PC-3 (cell line): Measurements from ENCODE around the gene HOXC4. TPM values are rescaled to one million over a fixed set of nuclear protein-coding genes. Genes with fewer than 3 reads are reported as not detected.

ENCODE experiments used
- ATAC-seq: fragments of 200-7000 bp; cut with Tn5 transposase; 2 replicates; pipeline ENCODE4 v1.9.1; 2020; ENCODE audit warnings: mild to moderate bottlenecking, moderate library complexity
- BruUV-seq: library from RNA; stranded (reverse); fragments of 400-500 nt; replicated peaks from 2 replicates; lab custom pipeline; 2021; lab: Mats Ljungman, UMichigan
- CTCF ChIA-PET: fragments of 300-600 bp; sonication (Branson Sonifier 250); formaldehyde crosslinking; loops from one replicate; lab custom pipeline; 2022; ENCODE audit warnings: antibody characterized with exemption; lab: Charles Lee
- POLR2A ChIA-PET: fragments of 300-600 bp; sonication (Branson Sonifier 250); formaldehyde crosslinking; loops from one replicate; lab custom pipeline; 2022; ENCODE audit warnings: antibody characterized with exemption; ENCODE audit not compliant: unreplicated experiment; lab: Charles Lee
- DNase-seq: peaks from one replicate; pipeline ENCODE4 v3.0.0-alpha.2; 2015
- H2AFZ ChIP-seq: fragments of 300-600 bp; sonication (generic); 2 replicates; pipeline ENCODE4 v1.6.0; 2016; ENCODE audit warnings: antibody characterized with exemption, low read length
- H3F3A ChIP-seq: fragments of 300-600 bp; sonication (generic); one replicate; pipeline ENCODE4 v1.6.0; 2017; ENCODE audit warnings: antibody characterized with exemption, low read length, control low read depth, mild to moderate bottlenecking; ENCODE audit not compliant: unreplicated experiment
- H3K27ac ChIP-seq: fragments of 300-600 bp; sonication (generic); 2 replicates; pipeline ENCODE4 v1.5.1; 2016; ENCODE audit warnings: mild to moderate bottlenecking, low read length
- H3K27me3 ChIP-seq: fragments of 300-600 bp; sonication (generic); 2 replicates; pipeline ENCODE4 v1.6.1; 2016; ENCODE audit warnings: low read length, mixed read lengths
- H3K36me3 ChIP-seq: fragments of 300-600 bp; sonication (generic); 2 replicates; pipeline ENCODE4 v1.6.1; 2016; ENCODE audit warnings: low read depth, mixed run types, low read length, mixed read lengths
- H3K4me1 ChIP-seq: fragments of 300-600 bp; sonication (generic); 2 replicates; pipeline ENCODE4 v1.5.1; 2016; ENCODE audit warnings: low read length; ENCODE audit not compliant: insufficient read depth
- H3K4me2 ChIP-seq: fragments of 300-600 bp; sonication (generic); 2 replicates; pipeline ENCODE4 v1.6.0; 2016; ENCODE audit warnings: low read length
- H3K4me3 ChIP-seq: fragments of 300-600 bp; sonication (generic); 2 replicates; pipeline ENCODE4 v1.5.1; 2016; ENCODE audit warnings: mild to moderate bottlenecking, low read length, mixed read lengths
- H3K79me2 ChIP-seq: fragments of 300-600 bp; sonication (generic); 2 replicates; pipeline ENCODE4 v1.6.1; 2017; ENCODE audit warnings: low read length, mixed read lengths
- H3K9ac ChIP-seq: fragments of 300-600 bp; sonication (generic); 2 replicates; pipeline ENCODE4 v1.6.0; 2016; ENCODE audit warnings: mild to moderate bottlenecking, low read length
- H3K9me2 ChIP-seq: fragments of 300-600 bp; sonication (generic); replicated peaks from 2 replicates; pipeline ENCODE4 v1.6.1; 2016; ENCODE audit warnings: mixed run types, low read length, mixed read lengths
- H3K9me3 ChIP-seq: fragments of 300-600 bp; sonication (generic); 2 replicates; pipeline ENCODE4 v1.6.1; 2016; ENCODE audit warnings: low read length, mixed read lengths
- H4K20me1 ChIP-seq: fragments of 300-600 bp; sonication (generic); 2 replicates; pipeline ENCODE4 v1.6.1; 2016; ENCODE audit warnings: low read length, mixed read lengths
- CTCF ChIP-seq: fragments of 300-600 bp; sonication (generic); conservative IDR thresholded peaks from 2 replicates; pipeline ENCODE4 v1.5.1; 2017; ENCODE audit warnings: antibody characterized with exemption, low read depth, mild to moderate bottlenecking, low read length
- EZH2 ChIP-seq: fragments of 300-600 bp; sonication (generic); IDR thresholded peaks from one replicate; pipeline ENCODE4 v1.6.1; 2017; ENCODE audit warnings: antibody characterized with exemption, mild to moderate bottlenecking, low read length; ENCODE audit not compliant: unreplicated experiment
- EZH2phosphoT487 ChIP-seq: fragments of 300-600 bp; sonication (generic); IDR thresholded peaks from 2 replicates; pipeline ENCODE4 v1.6.1; 2018; ENCODE audit warnings: mild to moderate bottlenecking, antibody characterized with exemption, low read length, borderline replicate concordance
- intact Hi-C: fragments of 100-400 bp; cut with micrococcal nuclease; formaldehyde crosslinking; loops from 2 replicates; pipeline ENCODE4 v1.9.0; 2023
- total RNA-seq: library from RNA; depleted of rRNA; stranded (reverse); fragments of >200 nt; gene quantifications from 2 replicates; pipeline ENCODE4 v1.2.3, GENCODE V29; 2014

HOXC4 gene
- total RNA-seq, 1 experiment from 2014 or later: 1.8 TPM

GRCh38 chr12:54044425-54045103 is 9.1 kb upstream of the HOXC4 start:
- Histone ChIP-seq H3K27me3 (no peaks in the 10 kb centered on the region), H4K20me1 (no peaks in the 10 kb centered on the region), H3K4me3 (no peak overlapping the region), H3K36me3 (no peaks in the 10 kb centered on the region), H3K27ac (no peak overlapping the region), H2AFZ (no peak overlapping the region), H3K4me1 (no peaks in the 10 kb centered on the region), H3K9ac (no peak overlapping the region), H3K4me2 (no peak overlapping the region), H3K79me2 (no peaks in the 10 kb centered on the region), H3F3A (no peaks in the 10 kb centered on the region), H3K9me3 (no peaks in the 10 kb centered on the region), H3K9me2 (no peaks in the 10 kb centered on the region)
- TF ChIP-seq EZH2phosphoT487: no peak
- TF ChIP-seq EZH2: no peak
- no peak for TF ChIP-seq CTCF
- BruUV-seq: no TSS peak
- POLR2A ChIA-PET: no interaction called here
- no peak for ATAC-seq
- no peak for DNase-seq
- intact Hi-C loops: no loop called here
- CTCF ChIA-PET: interaction anchor here (0.5 kb wide), 1 partner anchor 17 kb away, joined by 3 read pairs; no protein-coding TSS in a partner anchor

- no peaks in the 10 kb centered on the region for H3K4me1 ChIP-seq
- no peaks in the 10 kb centered on the region for H3K79me2 ChIP-seq
- no peaks in the 10 kb centered on the region for H3K9me2 ChIP-seq
- DNase-seq (no peak), ATAC-seq (no peak)
- H3K36me3 ChIP-seq: no peaks in the 10 kb centered on the region
- H3K27me3 ChIP-seq: no peaks in the 10 kb centered on the region
- no peak overlapping the region for H3K4me3 ChIP-seq
- TF ChIP-seq EZH2phosphoT487 (no peak), CTCF (no peak), EZH2 (no peak)
- H3K4me2 ChIP-seq: no peak overlapping the region
- intact Hi-C loops: no loop called here
- no peaks in the 10 kb centered on the region for H3F3A ChIP-seq
- no peaks in the 10 kb centered on the region for H3K9me3 ChIP-seq
- no peaks in the 10 kb centered on the region for H4K20me1 ChIP-seq
- H3K9ac ChIP-seq: no peak overlapping the region
- H3K27ac ChIP-seq: no peak overlapping the region
- ChIA-PET POLR2A (no interaction called here), CTCF (interaction anchor here (0.5 kb wide), 1 partner anchor 18 kb away, joined by 3 read pairs; no protein-coding TSS in a partner anchor)
- BruUV-seq: no TSS peak
- H2AFZ ChIP-seq: no peak overlapping the region
Measured at GRCh38 chr12:54045401-54045800, 8.2 kb upstream of the HOXC4 start.

GRCh38 chr12:54045868-54046521 is 7.6 kb upstream of the HOXC4 start:
- ChIA-PET POLR2A (no interaction called here), CTCF (no interaction called here)
- Histone ChIP-seq H4K20me1 (no peaks in the 10 kb centered on the region), H3K4me2 (no peak overlapping the region), H3K4me1 (no peaks in the 10 kb centered on the region), H2AFZ (no peak overlapping the region), H3K27me3 (no peaks in the 10 kb centered on the region), H3K36me3 (no peaks in the 10 kb centered on the region), H3K9ac (no peak overlapping the region), H3K79me2 (no peaks in the 10 kb centered on the region), H3K9me3 (no peaks in the 10 kb centered on the region), H3K27ac (no peak overlapping the region), H3K9me2 (no peaks in the 10 kb centered on the region), H3K4me3 (no peak overlapping the region), H3F3A (no peaks in the 10 kb centered on the region)
- BruUV-seq: no TSS peak
- TF ChIP-seq CTCF (no peak), EZH2phosphoT487 (no peak), EZH2 (no peak)
- DNase-seq (no peak), ATAC-seq (no peak)
- intact Hi-C loops: no loop called here
